ENCODE data around the gene ZNF770.

DNA sequence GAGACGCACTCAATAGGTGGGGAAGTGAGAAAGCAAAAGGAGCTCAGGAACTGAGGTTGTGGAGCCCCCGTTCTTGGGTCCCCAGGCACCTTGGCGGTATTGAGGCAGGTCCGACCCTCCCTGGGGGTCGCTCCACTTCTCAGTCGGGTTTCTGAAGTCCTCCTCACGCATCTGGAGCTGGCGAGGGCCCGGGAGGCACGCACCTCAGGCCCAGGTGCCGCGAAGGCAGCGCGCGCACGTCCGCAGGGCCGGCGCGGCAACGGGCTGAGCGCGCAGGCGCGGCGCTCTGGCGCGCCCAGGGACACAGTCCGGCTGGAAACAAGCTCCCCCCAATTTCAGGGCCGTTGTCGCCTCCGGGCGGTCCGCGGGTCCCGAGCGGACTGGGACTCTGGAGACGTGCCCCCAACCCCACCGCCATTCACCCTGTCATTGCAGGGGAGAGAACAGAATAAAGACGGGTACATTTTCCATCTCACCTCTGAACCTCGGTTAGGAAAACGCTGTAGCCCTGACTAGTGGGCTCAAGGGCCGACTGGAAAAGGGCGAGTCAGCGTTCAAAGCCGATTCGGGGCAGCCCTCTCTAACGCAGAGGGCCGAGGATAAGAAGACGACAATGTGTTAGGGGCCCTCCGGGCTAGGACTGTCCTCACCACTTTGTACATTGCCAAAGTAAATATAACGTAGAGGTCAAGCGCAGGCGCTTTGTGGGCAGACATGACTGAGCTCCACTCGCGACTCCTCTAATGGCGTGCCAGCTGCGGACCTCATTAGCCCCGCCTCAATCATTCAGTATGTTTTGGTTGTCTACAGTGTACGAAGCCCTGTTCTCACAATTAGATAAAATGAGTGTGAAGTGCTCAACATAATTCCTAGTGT lies at the start of gene ZNF770:
- peak; percentile 57 to 84 (median 73) for TF ChIP-seq POLR2AphosphoS5 (IDR thresholded peaks at IDR 0.05)
- TF ChIP-seq CTCF (IDR thresholded peaks at IDR 0.05): no peak
- peak; percentile 37 to 41 for TF ChIP-seq POLR2A (IDR thresholded peaks at IDR 0.05)
